ENCODE data around the gene PRODH.
"Not testable (repeated sequence)": the region's sequence is repeated elsewhere in the genome, so short reads cannot be mapped to it uniquely, and the experiment has no call there.

Gene PRODH

GRCh38 chr22:18968011-18968749, 32.1 kb upstream of the PRODH start:
- no peak for DNase-seq (ENCODE audit: low read depth in 2 of 2, low spot score in 1 of 2)

GRCh38 chr22:18967391-18968010, 31.4 kb upstream of the PRODH start:
- DNase-seq (ENCODE audit: low read depth in 2 of 2, low spot score in 1 of 2): not testable (repeated sequence)

- DNase-seq (ENCODE audit: low read depth in 2 of 2, low spot score in 1 of 2): no peak
These were observed 30.7 kb upstream of the PRODH start for GRCh38 chr22:18966748-18967147.

GRCh38 chr22:18965526-18966421, 29.7 kb upstream of the PRODH start:
- no peak for DNase-seq (ENCODE audit: low read depth in 2 of 2, low spot score in 1 of 2)

- DNase-seq (ENCODE audit: low read depth in 2 of 2, low spot score in 1 of 2): not testable (repeated sequence)
These were observed 28.6 kb upstream of the PRODH start for GRCh38 chr22:18964501-18965265.

GRCh38 chr22:18964051-18964450, 28.0 kb upstream of the PRODH start:
- not testable (repeated sequence) for DNase-seq (ENCODE audit: low read depth in 2 of 2, low spot score in 1 of 2)

- no peak for DNase-seq (ENCODE audit: low read depth in 2 of 2, low spot score in 1 of 2)
These were observed 26.2 kb upstream of the PRODH start for GRCh38 chr22:18962308-18962635.

- DNase-seq (ENCODE audit: low read depth in 2 of 2, low spot score in 1 of 2): not testable (repeated sequence)
These were observed 25.7 kb upstream of the PRODH start for GRCh38 chr22:18961632-18962307.

- DNase-seq (ENCODE audit: low read depth in 2 of 2, low spot score in 1 of 2): not testable (repeated sequence)
These were observed 25.1 kb upstream of the PRODH start for GRCh38 chr22:18961201-18961600.

GRCh38 chr22:18960166-18960820, 24.2 kb upstream of the PRODH start:
- DNase-seq (ENCODE audit: low read depth in 2 of 2, low spot score in 1 of 2): not testable (repeated sequence)

- not testable (repeated sequence) for DNase-seq (ENCODE audit: low read depth in 2 of 2, low spot score in 1 of 2)
These were observed 23.6 kb upstream of the PRODH start for GRCh38 chr22:18959741-18960140.

GRCh38 chr22:18959266-18959665, 23.2 kb upstream of the PRODH start:
- not testable (repeated sequence) for DNase-seq (ENCODE audit: low read depth in 2 of 2, low spot score in 1 of 2)

- DNase-seq (ENCODE audit: low read depth in 2 of 2, low spot score in 1 of 2): not testable (repeated sequence)
These were observed 22.6 kb upstream of the PRODH start for GRCh38 chr22:18958738-18959137.

- DNase-seq (ENCODE audit: low read depth in 2 of 2, low spot score in 1 of 2): not testable (repeated sequence)
These were observed 22.2 kb upstream of the PRODH start for GRCh38 chr22:18958321-18958705.

- not testable (repeated sequence) for DNase-seq (ENCODE audit: low read depth in 2 of 2, low spot score in 1 of 2)
These were observed 21.7 kb upstream of the PRODH start for GRCh38 chr22:18957621-18958320.

- DNase-seq (ENCODE audit: low read depth in 2 of 2, low spot score in 1 of 2): not testable (repeated sequence)
These were observed 20.9 kb upstream of the PRODH start for GRCh38 chr22:18956956-18957355.

GRCh38 chr22:18956121-18956895, 20.2 kb upstream of the PRODH start:
- not testable (repeated sequence) for DNase-seq (ENCODE audit: low read depth in 2 of 2, low spot score in 1 of 2)

GRCh38 chr22:18955696-18956095, 19.6 kb upstream of the PRODH start:
- no peak for DNase-seq (ENCODE audit: low read depth in 2 of 2, low spot score in 1 of 2)
